Endothelial cell of umbilical vein (primary cell): ENCODE results near the gene ZCCHC9. TPM values are rescaled to one million over a fixed set of nuclear protein-coding genes. Genes with fewer than 3 reads are reported as not detected.

Source experiments
- BruUV-seq: library from RNA; stranded (reverse); fragments of 400-500 nt; replicated peaks from 2 replicates; lab custom pipeline; 2021; lab: Mats Ljungman, UMichigan
- CTCF ChIA-PET: fragments of 300-600, 350-600 bp; sonication (Branson Sonifier 250); formaldehyde crosslinking; loops from one replicate; lab custom pipeline; 2021; ENCODE audit warnings: antibody characterized with exemption, inconsistent platforms; lab: Charles Lee
- POLR2A ChIA-PET: fragments of 300-600, 350-600 bp; sonication (Branson Sonifier 250); formaldehyde crosslinking; loops from one replicate; lab custom pipeline; 2021; ENCODE audit warnings: antibody characterized with exemption, inconsistent platforms; lab: Charles Lee
- DNase-seq: peaks from one replicate; pipeline ENCODE4 v3.0.0-alpha.2; 2011; ENCODE audit warnings: low read depth, low spot score
- FAIRE-seq: peaks from 2 replicates; lab custom pipeline; 2011; peaks lifted over from hg19 to GRCh38; lab: Jason Lieb, UNC
- H2AFZ ChIP-seq: 2 replicates; pipeline ENCODE4 v1.6.0; 2012; ENCODE audit warnings: low read depth, low read length, control low read depth, inconsistent platforms
- H3K27ac ChIP-seq: 2 replicates; pipeline ENCODE4 v1.5.1; 2011; ENCODE audit warnings: low read depth, mild to moderate bottlenecking, control low read depth, low read length, moderate library complexity; ENCODE audit not compliant: insufficient read depth
- H3K27me3 ChIP-seq, 2 experiments: 2 replicates each; pipeline versions ENCODE4 v1.6.0 to v1.6.1; 2011; ENCODE audit warnings: low read length in 2 of 2, mixed read lengths in 1 of 2; ENCODE audit not compliant: control insufficient read depth in 2 of 2, insufficient read depth in 2 of 2
- H3K36me3 ChIP-seq, 2 experiments: 2 replicates in 1 of 2; 3 replicates in 1 of 2; pipeline ENCODE4 v1.5.1; 2011; ENCODE audit warnings: low read length in 2 of 2, mild to moderate bottlenecking in 1 of 2, moderate library complexity in 1 of 2; ENCODE audit not compliant: control insufficient read depth in 2 of 2, insufficient read depth in 2 of 2; ENCODE audit errors: extremely low read depth in 1 of 2
- H3K4me1 ChIP-seq: 3 replicates; pipeline ENCODE4 v1.5.1; 2011; ENCODE audit warnings: mild to moderate bottlenecking, low read length; ENCODE audit not compliant: control insufficient read depth, insufficient read depth; ENCODE audit errors: extremely low read depth
- H3K4me2 ChIP-seq: 2 replicates; pipeline ENCODE4 v1.6.1; 2011; ENCODE audit warnings: low read length, control low read depth, mixed read lengths; ENCODE audit not compliant: insufficient read depth
- H3K4me3 ChIP-seq, 3 experiments: fragments of 200-600 bp in 1 of 3; sonication (generic), shearing (Covaris generic) in 1 of 3; replicated peaks in 1 of 3; 2 replicates each; pipeline ENCODE4 v1.5.1; 2011 to 2016; ENCODE audit warnings: control low read depth in 3 of 3, low read length in 3 of 3, mild to moderate bottlenecking in 2 of 3, inconsistent platforms in 1 of 3, low read depth in 1 of 3, moderate library complexity in 1 of 3; ENCODE audit not compliant: insufficient read depth in 1 of 3
- H3K79me2 ChIP-seq: 2 replicates; pipeline ENCODE4 v1.6.0; 2012; ENCODE audit warnings: low read length, inconsistent platforms; ENCODE audit not compliant: control insufficient read depth, insufficient read depth
- H3K9ac ChIP-seq: replicated peaks from 2 replicates; pipeline ENCODE3; 2011; ENCODE audit warnings: low read length, control low read depth; ENCODE audit not compliant: insufficient read depth; ENCODE audit errors: extremely low read depth
- H3K9me1 ChIP-seq: replicated peaks from 3 replicates; pipeline ENCODE4 v1.6.0; 2011; ENCODE audit warnings: mild to moderate bottlenecking, low read length; ENCODE audit not compliant: control insufficient read depth, insufficient read depth; ENCODE audit errors: extremely low read depth
- H3K9me3 ChIP-seq: replicated peaks from 2 replicates; pipeline ENCODE4 v1.5.1; 2012; ENCODE audit warnings: low read length, inconsistent platforms; ENCODE audit not compliant: control insufficient read depth, insufficient read depth
- H4K20me1 ChIP-seq: replicated peaks from 2 replicates; pipeline ENCODE3; 2011; ENCODE audit warnings: mild to moderate bottlenecking, low read length; ENCODE audit not compliant: control insufficient read depth, insufficient read depth; ENCODE audit errors: extremely low read depth
- CTCF ChIP-seq, 2 donors: IDR thresholded peaks; 1 replicate in 1 of 2; 2 replicates in 1 of 2; pipeline ENCODE4 v1.5.1; 2011; ENCODE audit warnings: low read length in 2 of 2, mild to moderate bottlenecking in 2 of 2, moderate library complexity in 2 of 2, control low read depth in 1 of 2, inconsistent platforms in 1 of 2, low read depth in 1 of 2; ENCODE audit not compliant: insufficient read depth in 1 of 2; ENCODE audit errors: extremely low read depth in 1 of 2
- EZH2 ChIP-seq: IDR thresholded peaks from 2 replicates; pipeline ENCODE4 v1.6.1; 2012; ENCODE audit warnings: borderline replicate concordance, low read depth, mild to moderate bottlenecking, moderate library complexity, low read length, inconsistent platforms; ENCODE audit not compliant: severe bottlenecking
- FOS ChIP-seq: IDR thresholded peaks from 2 replicates; pipeline ENCODE4 v1.6.1; 2011; ENCODE audit warnings: mild to moderate bottlenecking, low read length, moderate library complexity, borderline replicate concordance; ENCODE audit not compliant: insufficient read depth
- GATA2 ChIP-seq: IDR thresholded peaks from 2 replicates; pipeline ENCODE4 v1.7.0; 2011; ENCODE audit warnings: low read depth, mild to moderate bottlenecking, moderate library complexity, mixed read lengths, low read length; ENCODE audit not compliant: insufficient read length, insufficient read depth
- JUN ChIP-seq: IDR thresholded peaks from 2 replicates; pipeline ENCODE4 v1.6.1; 2011; ENCODE audit warnings: borderline replicate concordance, low read depth; ENCODE audit not compliant: insufficient read length, insufficient read depth
- MAX ChIP-seq: IDR thresholded peaks from 2 replicates; pipeline ENCODE4 v1.6.1; 2011; ENCODE audit not compliant: insufficient read depth, insufficient read length
- MYC ChIP-seq: IDR thresholded peaks from one replicate; pipeline ENCODE4 v1.6.1; 2011; ENCODE audit warnings: mild to moderate bottlenecking, low read depth, low read length
- POLR2A ChIP-seq: IDR thresholded peaks from 2 replicates; pipeline ENCODE4 v1.6.1; 2012; ENCODE audit warnings: low read depth, mild to moderate bottlenecking, control low read depth, low read length
- POLR2AphosphoS5 ChIP-seq: IDR thresholded peaks from 2 replicates; pipeline ENCODE4 v1.6.1; 2012; ENCODE audit warnings: low read depth, mild to moderate bottlenecking, control low read depth, low read length, moderate library complexity; ENCODE audit not compliant: insufficient read depth
- dilution Hi-C: fragments of 300-500 bp; cut with MboI; formaldehyde crosslinking; loops from one replicate; pipeline ENCODE4 v1.15.0; 2019; ENCODE audit warnings: low sequenced_read_pairs; ENCODE audit not compliant: extremely low pct_ligation_motif_present
- intact Hi-C: fragments of 100-400 bp; cut with micrococcal nuclease; formaldehyde crosslinking; loops from one replicate; pipeline ENCODE4 v1.10.0; 2022
- polyA plus RNA-seq, 4 experiments: library from polyadenylated mRNA; depleted of rRNA in 3 of 4; stranded (reverse) in 3 of 4; unstranded in 1 of 4; fragments of >200 nt; gene quantifications; 2 replicates each; pipeline versions ENCODE4 v1.2.1 to v1.2.3, GENCODE V29; 2011 to 2012; ENCODE audit warnings: missing spikeins in 1 of 4
- total RNA-seq: library from RNA; stranded (reverse); gene quantifications from 2 replicates; pipeline ENCODE4 v1.2.3, GENCODE V29; 2021

The ZCCHC9 gene
- total and polyA plus RNA-seq, 2 donors (not counting 3 experiments of a cell fraction or from before 2014, with no cell fraction given), result 6.8 to 23.9 TPM

DNA sequence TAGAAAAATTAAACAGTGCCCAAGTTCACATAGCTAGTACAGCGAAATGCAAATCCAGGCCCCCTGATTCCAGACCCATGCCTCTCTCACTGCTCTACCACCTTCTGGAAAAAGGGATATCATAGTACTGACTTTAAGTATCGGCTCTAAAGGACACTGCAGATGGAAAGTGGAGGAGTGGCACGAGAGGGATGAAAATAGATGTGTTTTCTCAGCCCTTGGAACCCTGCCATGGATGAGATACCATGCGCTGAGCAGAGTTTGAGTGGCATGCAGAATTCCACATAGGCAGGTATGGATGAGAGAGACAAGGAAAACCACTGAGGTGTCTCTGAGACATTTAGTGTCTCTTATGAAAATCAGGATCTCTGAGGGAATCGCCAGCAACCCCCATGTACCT is 49.5 kb upstream of the ZCCHC9 start:
- no peak for FAIRE-seq
- no peaks in the 10 kb centered on the region for H4K20me1 ChIP-seq
- no peaks in the 10 kb centered on the region for H3K36me3 ChIP-seq
- H3K9me1 ChIP-seq, result no peaks in the 10 kb centered on the region
- no peak overlapping the region for H2AFZ ChIP-seq
- no peaks in the 10 kb centered on the region for H3K79me2 ChIP-seq
- H3K27ac ChIP-seq, result no peak overlapping the region
- no peaks in the 10 kb centered on the region for H3K27me3 ChIP-seq
- H3K4me1 ChIP-seq, result peaks cover 5% of the 10 kb centered on the region
- DNase-seq, result no peak
- dilution Hi-C loops, result no loop called here
- intact Hi-C loops, result no loop called here
- H3K9me3 ChIP-seq, result no peaks in the 10 kb centered on the region
- ChIA-PET POLR2A (no interaction called here), CTCF (interaction anchor here (1.8 kb wide), 1 partner anchor 913 kb away, joined by 4 read pairs; no protein-coding TSS in a partner anchor)
- H3K4me3 ChIP-seq, result no peak overlapping the region
- H3K4me2 ChIP-seq, result no peak overlapping the region
- no peak overlapping the region for H3K9ac ChIP-seq
- BruUV-seq, result no TSS peak
- TF ChIP-seq JUN (no peak), POLR2A (no peak), EZH2 (no peak), MAX (no peak)

- BruUV-seq, result no TSS peak
Observed at GRCh38 chr5:81252904-81253303, 48.5 kb upstream of the ZCCHC9 start.

More at GRCh38 chr5:81252904-81253303, 48.5 kb upstream of the ZCCHC9 start:
- no peaks in the 10 kb centered on the region for H3K9me1 ChIP-seq
- TF ChIP-seq MYC (no peak), FOS (no peak), EZH2 (no peak), CTCF (IDR thresholded peaks at IDR 0.05; ENCODE audit: extremely low read depth in 1 of 2, insufficient read depth in 1 of 2, low read depth in 1 of 2, low read length in 2 of 2) (no peak), POLR2A (no peak), MAX (no peak), JUN (no peak), POLR2AphosphoS5 (no peak), GATA2 (no peak)
- H3K4me3 ChIP-seq, result no peak overlapping the region
- DNase-seq (no peak), FAIRE-seq (no peak)
- ChIA-PET CTCF (interaction anchor here (1.0 to 1.8 kb wide), 2 partner anchors 13 to 912 kb away, joined by 3 to 4 read pairs; no protein-coding TSS in a partner anchor), POLR2A (no interaction called here)
- no peaks in the 10 kb centered on the region for H4K20me1 ChIP-seq
- no peak overlapping the region for H3K9ac ChIP-seq
- intact Hi-C loops (no loop called here), dilution Hi-C loops (no loop called here)
- no peaks in the 10 kb centered on the region for H3K9me3 ChIP-seq
- H3K36me3 ChIP-seq, result no peaks in the 10 kb centered on the region
- H2AFZ ChIP-seq, result no peak overlapping the region
- H3K4me1 ChIP-seq, result peaks cover 4% of the 10 kb centered on the region
- no peak overlapping the region for H3K27ac ChIP-seq
- no peaks in the 10 kb centered on the region for H3K79me2 ChIP-seq
- no peak overlapping the region for H3K4me2 ChIP-seq
- no peaks in the 10 kb centered on the region for H3K27me3 ChIP-seq
